ENCODE measurements around the gene ARFGAP3.
"Not testable (repeated sequence)": the region's sequence is repeated elsewhere in the genome, so short reads cannot be mapped to it uniquely, and the experiment has no call there.

The ARFGAP3 gene

DNA sequence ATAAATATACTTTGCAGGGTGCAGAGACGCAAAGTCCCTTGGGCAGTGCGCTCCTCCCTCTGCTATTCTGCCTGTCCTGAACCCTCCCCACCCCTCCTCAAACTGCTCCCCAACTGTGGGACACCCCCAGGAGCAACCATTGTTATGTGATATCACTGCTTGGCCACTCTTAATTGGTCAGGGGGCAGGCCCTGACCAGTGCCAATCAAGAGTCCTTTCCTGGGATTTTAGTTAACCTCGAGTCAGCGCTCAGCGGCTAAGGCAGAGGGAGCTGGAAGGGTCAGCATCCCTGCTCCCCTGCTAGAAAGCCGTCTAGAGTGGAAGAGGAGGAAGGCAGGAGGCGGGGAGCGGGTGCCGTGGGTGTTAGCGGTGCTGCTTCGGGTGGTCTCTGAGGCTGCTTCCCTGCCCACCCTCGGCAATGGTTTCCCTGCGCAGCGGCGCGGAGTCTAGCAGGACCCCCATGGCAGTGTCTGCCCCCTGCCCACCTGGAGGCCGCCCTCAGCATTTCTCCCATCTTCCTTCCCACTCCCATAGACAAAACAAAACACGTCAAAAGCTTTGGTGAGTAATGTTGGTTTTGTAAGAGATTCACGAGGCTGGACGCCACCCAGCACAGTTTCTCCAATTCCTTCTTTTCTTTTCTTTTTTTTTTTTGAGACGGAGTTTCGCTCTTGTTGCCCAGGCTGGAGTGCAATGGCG lies 98.0 kb downstream of the ARFGAP3 start:
- no peak for DNase-seq

DNA sequence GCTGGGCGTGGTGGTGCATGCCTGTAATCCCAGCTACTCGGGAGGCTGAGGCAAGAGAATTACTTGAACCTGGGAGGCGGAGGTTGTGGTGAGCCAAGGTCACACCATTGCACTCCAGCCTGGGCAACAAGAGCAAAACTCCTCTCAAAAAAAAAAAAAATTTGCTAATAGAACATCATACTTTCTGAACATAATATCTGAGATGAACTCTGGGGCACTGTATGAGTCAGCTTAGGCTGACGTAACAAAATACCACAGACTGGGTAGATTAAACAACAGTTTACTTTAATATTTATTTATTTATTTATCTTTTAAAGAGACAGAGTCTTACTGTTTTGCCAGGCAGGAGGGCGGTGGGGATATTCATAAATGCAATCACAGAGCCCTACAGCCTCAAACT lies 101.5 kb downstream of the ARFGAP3 start:
- peak; percentile 64 for DNase-seq

GRCh38 chr22:42755121-42755520 lies 102.0 kb downstream of the ARFGAP3 start:
- not testable (repeated sequence) for DNase-seq

DNA sequence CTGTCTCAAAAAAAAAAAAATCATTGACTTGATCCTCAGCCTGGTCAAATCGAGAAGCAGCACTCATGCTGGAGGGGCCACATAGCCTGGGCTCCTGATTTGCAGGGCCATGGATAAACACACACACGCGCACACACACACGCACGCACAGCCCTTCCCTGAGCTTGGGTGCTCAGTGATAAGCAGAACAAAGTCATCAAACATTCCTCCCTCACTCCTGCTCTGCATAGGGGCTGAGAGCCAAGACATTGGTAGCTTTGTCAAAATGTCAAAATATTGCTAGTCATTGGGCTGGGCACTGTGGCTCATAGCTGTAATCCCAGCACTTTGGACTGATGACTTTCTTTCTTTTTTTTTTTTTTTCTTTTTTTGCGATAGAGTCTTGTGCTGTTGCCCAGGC lies 102.4 kb downstream of the ARFGAP3 start:
- DNase-seq: peak; percentile 97

GRCh38 chr22:42752912-42753311 lies 104.2 kb downstream of the ARFGAP3 start:
- DNase-seq: no peak

- DNase-seq: no peak
Observed at GRCh38 chr22:42752230-42752746, 104.8 kb downstream of the ARFGAP3 start.

DNA sequence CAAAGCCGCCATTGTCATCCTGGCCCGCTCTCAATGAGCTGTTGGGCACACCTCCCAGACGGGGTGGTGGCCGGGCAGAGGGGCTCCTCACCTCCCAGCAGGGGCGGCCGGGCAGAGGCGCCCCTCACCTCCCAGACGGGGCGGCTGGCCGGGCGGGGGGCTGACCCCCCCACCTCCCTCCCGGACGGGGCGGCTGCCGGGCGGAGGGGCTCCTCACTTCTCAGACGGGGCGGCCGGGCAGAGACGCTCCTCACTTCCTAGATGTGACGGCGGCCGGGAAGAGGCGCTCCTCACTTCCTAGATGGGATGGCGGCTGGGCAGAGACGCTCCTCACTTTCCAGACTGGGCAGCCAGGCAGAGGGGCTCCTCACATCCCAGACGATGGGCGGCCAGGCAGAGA lies 106.7 kb downstream of the ARFGAP3 start:
- not testable (repeated sequence) for DNase-seq

DNA sequence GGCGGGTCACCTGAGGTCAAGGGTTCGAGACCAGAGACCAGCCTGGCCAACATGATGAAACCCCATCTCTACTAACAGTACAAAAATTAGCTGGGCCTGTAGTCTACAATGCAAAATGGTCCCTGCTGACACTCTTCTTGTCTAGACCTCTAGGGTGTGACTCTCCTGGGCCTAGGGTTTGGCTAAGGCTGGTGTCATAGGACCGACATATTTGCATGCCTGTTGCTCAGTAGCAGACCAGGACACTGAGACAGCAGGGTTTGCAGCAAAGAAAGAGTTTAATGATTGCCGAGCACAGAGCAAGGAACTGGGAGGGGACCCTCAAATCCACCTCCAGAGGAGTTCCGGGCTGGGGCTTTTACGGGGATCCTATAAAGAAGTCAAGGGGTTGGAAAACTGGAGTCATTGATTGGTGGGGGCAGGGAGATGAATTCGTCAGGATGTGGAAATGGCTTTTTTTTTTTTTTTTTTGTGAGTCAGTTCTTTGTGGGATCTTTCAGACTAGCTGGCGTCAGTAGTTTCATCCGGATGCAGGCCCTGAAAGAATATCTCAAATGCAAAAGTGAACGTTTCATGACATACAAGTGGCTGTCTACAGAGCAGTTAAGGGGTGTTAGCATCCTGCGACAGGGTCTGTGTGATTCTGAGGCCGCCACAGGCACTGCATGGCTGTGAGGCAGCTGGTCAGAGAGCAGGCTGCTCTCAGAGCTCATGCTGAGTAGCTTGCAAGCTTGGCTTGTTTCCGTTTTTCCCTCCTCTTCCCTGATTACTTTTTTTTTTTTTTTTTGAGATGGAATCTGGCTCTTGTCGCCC lies 109.2 kb downstream of the ARFGAP3 start:
- no peak for DNase-seq

Data from OCI-M1 (cell line).